ENCODE data around the gene ROPN1B. TPM values are rescaled to one million over a fixed set of nuclear protein-coding genes. Genes with fewer than 3 reads are reported as not detected.

The ROPN1B gene
- total RNA-seq, 2 donors from 2014 or later: not detected

DNA sequence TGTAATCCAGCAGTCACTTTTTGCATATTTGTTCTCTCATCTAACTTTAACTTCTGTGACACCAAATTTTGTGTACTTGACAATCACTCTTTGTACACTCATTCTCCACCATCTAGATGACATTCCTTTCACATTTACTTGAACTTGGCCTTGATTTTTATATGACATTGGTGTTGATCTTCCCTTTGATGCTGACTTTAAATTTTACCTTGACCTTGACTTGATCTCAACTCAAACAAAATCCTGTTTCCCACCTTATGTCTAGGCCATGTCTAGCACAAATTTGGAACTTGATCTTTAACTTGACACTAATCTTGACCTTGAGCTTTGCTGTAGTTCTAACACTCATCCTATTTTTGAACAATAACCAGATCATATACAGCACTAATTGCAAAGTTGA lies 33.2 kb downstream of the ROPN1B start:
- TF ChIP-seq, protein P1, sequence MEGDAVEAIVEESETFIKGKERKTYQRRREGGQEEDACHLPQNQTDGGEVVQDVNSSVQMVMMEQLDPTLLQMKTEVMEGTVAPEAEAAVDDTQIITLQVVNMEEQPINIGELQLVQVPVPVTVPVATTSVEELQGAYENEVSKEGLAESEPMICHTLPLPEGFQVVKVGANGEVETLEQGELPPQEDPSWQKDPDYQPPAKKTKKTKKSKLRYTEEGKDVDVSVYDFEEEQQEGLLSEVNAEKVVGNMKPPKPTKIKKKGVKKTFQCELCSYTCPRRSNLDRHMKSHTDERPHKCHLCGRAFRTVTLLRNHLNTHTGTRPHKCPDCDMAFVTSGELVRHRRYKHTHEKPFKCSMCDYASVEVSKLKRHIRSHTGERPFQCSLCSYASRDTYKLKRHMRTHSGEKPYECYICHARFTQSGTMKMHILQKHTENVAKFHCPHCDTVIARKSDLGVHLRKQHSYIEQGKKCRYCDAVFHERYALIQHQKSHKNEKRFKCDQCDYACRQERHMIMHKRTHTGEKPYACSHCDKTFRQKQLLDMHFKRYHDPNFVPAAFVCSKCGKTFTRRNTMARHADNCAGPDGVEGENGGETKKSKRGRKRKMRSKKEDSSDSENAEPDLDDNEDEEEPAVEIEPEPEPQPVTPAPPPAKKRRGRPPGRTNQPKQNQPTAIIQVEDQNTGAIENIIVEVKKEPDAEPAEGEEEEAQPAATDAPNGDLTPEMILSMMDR (IDR thresholded peaks at IDR 0.05): no peak
- no peak for DNase-seq (ENCODE audit: low spot score)
- Histone ChIP-seq H3K4me3 (no peak overlapping the region), H3K9me3 (no peaks in the 10 kb centered on the region), H3K27ac (no peak overlapping the region), H3K27me3 (replicated peaks; ENCODE audit: insufficient read depth) (no peaks in the 10 kb centered on the region), H3K4me1 (ENCODE audit: control insufficient read depth in 1 of 2, low read depth in 2 of 2) (no peaks in the 10 kb centered on the region), H3K36me3 (peaks cover 3% of the 10 kb centered on the region)
- ATAC-seq (ENCODE audit: insufficient number of reproducible peaks, low FRiP score, low read depth): no peak

DNA sequence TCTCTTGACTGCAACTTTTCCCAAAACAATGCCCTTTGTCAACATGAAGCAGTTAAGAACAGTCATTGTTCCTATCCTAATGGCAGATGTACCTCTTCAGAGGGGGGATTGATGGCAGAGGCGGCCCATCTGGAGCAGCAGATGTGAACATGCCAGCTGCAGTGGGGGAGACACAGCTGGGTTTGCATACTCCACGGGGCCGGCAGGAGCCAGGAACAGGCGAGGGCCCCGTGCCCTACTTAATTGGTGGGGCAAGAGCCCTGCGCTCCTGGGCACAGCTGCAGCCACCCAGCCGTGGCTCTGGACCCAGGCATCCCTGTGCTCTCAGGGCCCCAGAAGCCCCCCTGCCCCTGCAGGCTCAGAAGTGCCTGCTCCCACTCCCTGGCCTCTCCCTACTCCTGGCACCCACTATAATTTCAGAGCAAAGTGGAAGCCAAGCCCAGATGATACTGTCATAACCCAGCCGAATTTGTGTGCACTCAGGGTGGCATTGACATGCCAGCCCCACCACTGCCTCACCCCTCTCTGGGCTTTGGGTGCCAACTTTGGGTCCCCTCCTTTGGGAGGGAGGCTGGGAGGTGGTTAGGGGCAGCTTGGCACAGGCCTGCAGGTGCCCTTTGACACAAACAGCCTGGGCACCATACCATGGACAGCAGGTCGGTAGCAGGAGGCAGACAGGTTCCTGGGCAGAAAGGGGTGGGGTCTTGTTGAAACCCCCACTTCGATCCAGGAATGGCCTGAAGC lies 34.6 kb downstream of the ROPN1B start:
- Histone ChIP-seq H3K4me3 (no peak overlapping the region), H3K36me3 (peaks cover 8% of the 10 kb centered on the region), H3K27ac (no peak overlapping the region), H3K27me3 (replicated peaks; ENCODE audit: insufficient read depth) (no peaks in the 10 kb centered on the region), H3K9me3 (no peaks in the 10 kb centered on the region), H3K4me1 (ENCODE audit: control insufficient read depth in 1 of 2, low read depth in 2 of 2) (no peaks in the 10 kb centered on the region)
- no peak for DNase-seq (ENCODE audit: low spot score)
- ATAC-seq (ENCODE audit: insufficient number of reproducible peaks, low FRiP score, low read depth): no peak
- TF ChIP-seq, protein P1 (IDR thresholded peaks at IDR 0.05): no peak

DNA sequence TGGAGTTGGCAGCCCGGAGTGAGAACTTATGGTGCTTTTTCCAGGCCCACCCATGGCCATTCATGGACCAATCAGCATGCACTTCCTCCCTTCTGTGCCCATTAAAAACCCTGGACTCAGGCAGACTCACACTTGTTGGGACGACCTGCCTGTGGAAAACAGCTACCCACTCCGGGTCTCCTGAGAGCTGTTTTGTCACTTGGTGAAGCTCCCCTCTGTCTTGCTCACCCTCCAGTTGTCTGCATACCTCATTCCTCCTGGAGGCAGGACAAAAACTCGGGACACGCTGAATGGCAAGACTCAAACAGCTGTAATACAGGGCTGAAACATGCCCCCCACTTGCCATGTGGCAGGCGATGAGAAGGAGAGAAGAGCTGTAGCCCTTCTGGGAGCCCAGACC lies 35.2 kb downstream of the ROPN1B start:
- Histone ChIP-seq H3K4me3 (no peak overlapping the region), H3K36me3 (peaks cover 12% of the 10 kb centered on the region), H3K27me3 (replicated peaks; ENCODE audit: insufficient read depth) (no peaks in the 10 kb centered on the region), H3K4me1 (ENCODE audit: control insufficient read depth in 1 of 2, low read depth in 2 of 2) (no peaks in the 10 kb centered on the region), H3K27ac (no peak overlapping the region), H3K9me3 (no peaks in the 10 kb centered on the region)
- ATAC-seq (ENCODE audit: insufficient number of reproducible peaks, low FRiP score, low read depth) (no peak), DNase-seq (ENCODE audit: low spot score) (no peak)
- TF ChIP-seq, protein P1 (IDR thresholded peaks at IDR 0.05): no peak

DNA sequence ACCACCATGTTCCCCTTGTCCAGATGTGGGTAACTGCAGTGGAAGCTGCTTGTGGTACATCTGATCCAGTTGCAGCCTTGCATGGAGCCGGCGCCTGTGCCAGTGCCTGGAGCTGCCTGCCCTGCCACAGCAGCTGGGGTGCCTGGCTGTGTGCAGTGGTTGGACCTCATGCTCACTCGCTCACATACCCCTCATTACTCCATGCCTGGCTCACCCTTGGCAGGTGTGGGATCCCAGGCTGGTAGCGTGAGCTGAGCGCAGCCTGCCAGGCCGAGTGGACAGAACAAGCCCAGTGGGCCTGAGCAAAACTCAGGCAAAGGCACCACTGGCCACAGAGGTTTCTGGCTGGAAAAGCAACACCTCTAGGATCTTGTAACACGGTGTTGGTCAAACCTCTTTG lies 35.7 kb downstream of the ROPN1B start:
- Histone ChIP-seq H3K9me3 (no peaks in the 10 kb centered on the region), H3K4me3 (no peak overlapping the region), H3K4me1 (ENCODE audit: control insufficient read depth in 1 of 2, low read depth in 2 of 2) (no peaks in the 10 kb centered on the region), H3K27me3 (replicated peaks; ENCODE audit: insufficient read depth) (no peaks in the 10 kb centered on the region), H3K27ac (no peak overlapping the region), H3K36me3 (peaks cover 16% of the 10 kb centered on the region)
- TF ChIP-seq, protein P1 (IDR thresholded peaks at IDR 0.05): no peak
- DNase-seq (ENCODE audit: low spot score) (no peak), ATAC-seq (ENCODE audit: insufficient number of reproducible peaks, low FRiP score, low read depth) (no peak)

DNA sequence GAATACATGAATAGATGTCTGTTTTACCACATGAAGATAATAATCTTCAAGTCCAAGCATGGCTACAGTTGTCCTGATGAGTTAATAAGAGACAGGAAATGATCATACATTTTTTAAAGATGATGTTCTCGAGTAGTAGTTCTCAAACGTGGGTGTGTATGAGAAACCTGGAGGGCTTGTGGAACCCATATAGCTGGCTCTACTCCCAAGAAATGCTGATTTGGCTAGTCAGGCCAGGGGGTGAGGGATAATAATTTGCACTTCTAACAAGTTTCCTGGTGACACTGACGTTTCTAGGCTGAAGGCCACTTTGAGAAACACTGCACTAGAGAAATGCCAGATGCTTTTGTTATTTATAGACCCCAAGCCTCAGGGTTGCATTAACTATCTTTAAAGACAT lies 37.0 kb downstream of the ROPN1B start:
- Histone ChIP-seq H3K4me1 (ENCODE audit: control insufficient read depth in 1 of 2, low read depth in 2 of 2) (no peaks in the 10 kb centered on the region), H3K4me3 (no peak overlapping the region), H3K27ac (no peak overlapping the region), H3K9me3 (no peaks in the 10 kb centered on the region), H3K36me3 (peaks cover 20% of the 10 kb centered on the region), H3K27me3 (replicated peaks; ENCODE audit: insufficient read depth) (no peaks in the 10 kb centered on the region)
- DNase-seq (ENCODE audit: low spot score) (no peak), ATAC-seq (ENCODE audit: insufficient number of reproducible peaks, low FRiP score, low read depth) (no peak)
- TF ChIP-seq, protein P1 (IDR thresholded peaks at IDR 0.05): no peak
